ENCODE results near the gene TLE1. TPM values are rescaled to one million over a fixed set of nuclear protein-coding genes. Genes with fewer than 3 reads are reported as not detected.

Gene TLE1
- total RNA-seq, 1 experiment from 2014 or later: 97.7 TPM

- TF ChIP-seq ARID4B (CRISPR knock-in tag; IDR thresholded peaks at IDR 0.05; ENCODE audit: borderline replicate concordance) (no peak), MLX (CRISPR knock-in tag; IDR thresholded peaks at IDR 0.05) (no peak), JAZF1 (CRISPR knock-in tag; IDR thresholded peaks at IDR 0.05) (no peak), NFE2L1 (CRISPR knock-in tag; IDR thresholded peaks at IDR 0.05) (no peak), ZNF532 (CRISPR knock-in tag; IDR thresholded peaks at IDR 0.05; ENCODE audit: borderline replicate concordance) (no peak), OVOL2 (CRISPR knock-in tag; IDR thresholded peaks at IDR 0.05; ENCODE audit: borderline replicate concordance) (no peak), FOXP4 (CRISPR knock-in tag; IDR thresholded peaks at IDR 0.05) (no peak), RORB (CRISPR knock-in tag; IDR thresholded peaks at IDR 0.05) (no peak)
These were observed 4.7 kb downstream of the TLE1 start (continued) for GRCh38 chr9:81684635-81685034.

GRCh38 chr9:81683704-81684103, 5.6 kb downstream of the TLE1 start:
- H3K4me1 Mint-ChIP-seq: peaks cover 24% of the 10 kb centered on the region; the same call in 1 of the 2 replicates
- CTCF ChIA-PET: interaction anchor here (0.7 to 1.7 kb wide), 5 partner anchors 10 to 161 kb away, joined by 3 to 7 read pairs (median 4); no protein-coding TSS in a partner anchor
- POLR2A ChIA-PET: interaction anchor here (0.7 kb wide), 2 partner anchors 50 to 100 kb away, joined by 3 read pairs; no protein-coding TSS in a partner anchor
- H3K9me3 Mint-ChIP-seq: no peaks in the 10 kb centered on the region
- no peaks in the 10 kb centered on the region for H3K27me3 Mint-ChIP-seq (ENCODE audit: low read depth)
- peaks cover 18% of the 10 kb centered on the region for H3K36me3 Mint-ChIP-seq
- no peak for TF ChIP-seq NR3C1 (CRISPR knock-in tag; conservative IDR thresholded peaks at IDR 0.05; ENCODE audit: low read depth)
- no peak for TF ChIP-seq EMX1 (CRISPR knock-in tag; IDR thresholded peaks at IDR 0.05)
- TF ChIP-seq NR1H2 (CRISPR knock-in tag; IDR thresholded peaks at IDR 0.05): no peak
- TF ChIP-seq USF1 (CRISPR knock-in tag; IDR thresholded peaks at IDR 0.05): no peak
- no peak for TF ChIP-seq CBFB (CRISPR knock-in tag; IDR thresholded peaks at IDR 0.05; ENCODE audit: low read depth)
- TF ChIP-seq OVOL2 (CRISPR knock-in tag; IDR thresholded peaks at IDR 0.05; ENCODE audit: borderline replicate concordance): no peak
- no peak for TF ChIP-seq ZNF232 (CRISPR knock-in tag; IDR thresholded peaks at IDR 0.05)
- no peak for TF ChIP-seq ZNF219 (CRISPR knock-in tag; IDR thresholded peaks at IDR 0.05; ENCODE audit: borderline replicate concordance)
- TF ChIP-seq CREM (CRISPR knock-in tag; IDR thresholded peaks at IDR 0.05): no peak
- H3K27ac Mint-ChIP-seq: no peak overlapping the region
- DNase-seq (ENCODE audit: low spot score) (no peak), ATAC-seq (peak; percentile 5; the same call in 1 of the 2 replicates)
- no peak overlapping the region for H3K4me3 Mint-ChIP-seq
